ENCODE measurements around the gene GPR4.

The GPR4 gene

DNA sequence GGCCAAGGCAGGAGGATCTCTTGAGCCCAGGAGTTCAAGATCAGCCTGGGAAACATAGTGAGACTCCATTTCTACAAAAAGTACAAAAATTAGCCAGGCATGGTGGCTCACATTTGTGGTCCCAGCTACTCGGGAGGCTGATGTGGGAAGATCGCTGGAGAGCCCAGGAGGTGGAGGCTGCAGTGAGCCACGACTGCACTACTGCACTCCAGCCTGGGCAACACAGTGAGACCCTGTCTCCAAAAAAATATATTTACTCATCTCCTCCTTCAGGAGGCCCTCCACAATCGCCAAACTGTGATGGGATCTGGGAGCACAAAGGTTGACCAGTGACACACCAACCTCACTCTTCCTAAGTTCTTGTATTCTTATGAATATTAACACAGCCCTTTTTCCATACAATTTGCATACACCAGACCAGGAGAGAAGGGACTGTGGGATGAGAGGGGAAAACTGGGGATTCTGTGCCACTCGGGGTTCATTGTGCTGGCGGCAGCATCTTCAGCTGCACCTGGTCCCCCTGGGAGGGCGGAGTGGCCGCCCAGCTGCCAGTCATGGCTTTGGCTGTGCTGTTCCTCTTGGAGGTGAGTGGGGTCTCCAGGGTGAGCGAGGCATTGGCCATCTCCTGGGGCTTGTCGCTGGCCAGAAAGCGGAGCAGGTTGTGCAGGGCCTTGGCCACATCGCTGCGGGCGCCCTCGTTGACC, 11.6 kb downstream of the GPR4 start:
- no peak for DNase-seq (ENCODE audit: low read depth in 2 of 3, low spot score in 1 of 3)

DNA sequence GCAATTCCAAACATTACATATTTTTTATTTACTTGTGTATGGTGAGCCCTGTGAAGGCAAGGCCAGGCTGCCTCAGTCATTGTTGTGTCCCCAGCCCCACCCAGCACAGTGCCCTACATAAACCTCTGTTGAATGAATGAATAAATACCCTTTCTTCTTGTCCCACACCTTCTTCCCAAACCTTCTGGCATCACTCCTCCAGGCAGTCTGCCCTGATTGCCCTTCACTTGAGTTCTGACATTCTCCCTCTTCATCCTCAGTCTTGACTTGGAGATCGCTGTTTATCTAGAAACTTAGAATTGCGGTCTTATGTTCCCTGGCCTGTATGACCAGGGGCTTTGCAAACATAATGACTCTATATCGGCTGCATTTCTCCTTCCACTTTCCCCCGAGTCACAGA, 12.2 kb downstream of the GPR4 start:
- no peak for DNase-seq (ENCODE audit: low read depth in 2 of 3, low spot score in 1 of 3)

- DNase-seq (ENCODE audit: low read depth in 2 of 3, low spot score in 1 of 3), result no peak
These were observed 14.1 kb downstream of the GPR4 start for GRCh38 chr19:45587873-45588272.

- DNase-seq (ENCODE audit: low read depth in 2 of 3, low spot score in 1 of 3), result no peak
These were observed 16.8 kb downstream of the GPR4 start for GRCh38 chr19:45585158-45585577.

DNA sequence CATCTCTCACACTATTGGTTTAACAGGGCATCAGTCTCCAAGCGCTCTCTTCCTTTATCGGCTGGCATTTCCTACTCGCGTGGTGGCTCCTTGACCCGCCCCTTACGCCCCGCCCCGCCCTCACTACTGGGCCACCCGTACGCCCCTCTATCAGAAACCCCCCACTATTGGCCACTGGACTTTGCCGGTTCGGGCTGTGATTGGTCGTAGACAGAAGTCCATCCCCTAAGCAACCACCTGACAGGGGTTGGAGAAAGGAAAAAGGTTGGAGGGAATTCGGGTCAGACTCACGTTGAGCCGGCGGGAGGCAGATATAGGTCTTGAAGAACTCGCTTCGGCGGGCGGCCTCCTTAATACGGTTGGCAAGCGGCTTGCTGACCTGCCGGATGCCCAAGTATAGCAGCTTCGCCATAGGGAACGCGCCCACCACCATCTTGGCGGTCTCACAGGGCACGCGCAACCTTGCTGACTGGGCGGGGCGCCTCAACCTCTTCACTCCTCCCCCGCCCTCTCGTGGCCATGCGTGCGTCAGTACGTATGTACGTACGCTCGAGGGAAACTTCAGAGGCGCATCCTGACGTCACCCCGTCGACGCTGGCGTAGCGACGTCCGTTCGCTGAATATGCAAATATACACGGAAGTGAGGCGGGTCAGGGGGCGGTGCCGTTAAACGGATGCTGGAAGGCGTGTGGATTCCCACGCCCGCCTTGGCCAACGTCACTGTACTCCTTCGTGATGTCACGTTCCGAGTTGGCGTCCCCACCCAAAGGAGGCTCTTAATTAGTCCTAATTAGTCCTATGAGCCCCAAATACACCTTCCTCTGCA, 17.5 kb downstream of the GPR4 start, which contains the start of gene OPA3:
OPA3 (minus strand) TSS at position 471 of the 826 bp plus-strand sequence; CDS start at position 433, 38 bp downstream.
- DNase-seq (ENCODE audit: low read depth in 2 of 3, low spot score in 1 of 3), result peak; percentile 98 to 99 (median 99)

DNA sequence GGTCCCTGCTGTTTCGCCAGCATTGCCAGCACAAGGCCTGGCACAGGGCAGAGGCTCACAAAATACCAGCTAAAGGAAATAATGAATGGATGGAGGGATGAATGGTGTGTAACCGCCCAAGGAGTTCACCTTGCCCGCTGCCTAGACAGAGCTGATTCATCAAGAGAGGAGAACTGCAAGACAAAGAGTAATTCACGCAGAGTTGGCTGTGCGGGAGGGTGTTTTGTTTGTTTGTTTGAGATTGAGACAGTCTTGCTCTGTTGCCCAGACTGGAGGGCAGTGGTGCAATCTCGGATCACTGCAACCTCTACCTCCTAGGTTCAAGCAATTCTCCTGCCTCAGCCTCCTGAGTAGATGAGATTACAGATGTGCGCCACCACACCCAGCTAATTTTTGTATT, 20.4 kb downstream of the GPR4 start:
- no peak for DNase-seq (ENCODE audit: low read depth in 2 of 3, low spot score in 1 of 3)

DNA sequence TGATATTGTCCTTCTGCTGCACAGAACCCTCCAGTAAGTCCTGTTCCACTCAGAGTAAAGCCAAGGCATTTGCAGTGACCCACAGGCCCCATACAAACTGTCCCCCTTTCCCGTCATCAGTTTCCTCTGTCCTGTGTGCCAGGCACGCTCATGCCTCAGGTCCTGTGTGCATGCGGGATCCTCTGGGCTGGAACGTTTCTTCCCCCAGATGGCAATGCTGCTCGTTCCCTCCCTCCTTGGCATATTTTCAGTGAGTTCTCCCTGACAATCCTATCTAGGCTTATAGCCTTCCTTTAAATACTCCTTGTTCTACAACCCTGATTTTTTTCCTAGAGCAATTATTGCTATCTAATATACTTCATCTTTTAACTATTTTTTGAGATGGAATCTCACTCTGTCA, 23.2 kb downstream of the GPR4 start:
- no peak for DNase-seq (ENCODE audit: low read depth in 2 of 3, low spot score in 1 of 3)

- no peak for DNase-seq (ENCODE audit: low read depth in 2 of 3, low spot score in 1 of 3)
These were observed 24.7 kb downstream of the GPR4 start for GRCh38 chr19:45577111-45577905.

DNA sequence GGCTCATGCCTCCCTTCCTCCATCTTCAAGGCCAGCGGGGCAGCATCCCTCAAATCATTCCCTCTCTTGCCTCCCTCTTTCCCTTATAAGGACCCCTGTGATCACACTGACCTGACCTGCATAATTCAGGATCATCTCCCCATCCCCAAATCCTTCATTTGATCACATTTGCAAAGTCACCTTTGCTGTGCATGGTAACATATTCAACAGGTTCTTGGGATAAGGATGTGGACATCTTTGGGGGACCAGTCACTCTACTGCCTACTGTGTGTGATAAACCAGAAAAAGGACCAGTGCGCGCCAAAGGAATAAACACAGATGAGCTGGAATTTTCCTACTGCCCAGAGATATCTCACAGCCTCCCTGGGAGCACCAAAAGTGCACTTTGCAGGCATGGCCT, 25.3 kb downstream of the GPR4 start:
- no peak for DNase-seq (ENCODE audit: low read depth in 2 of 3, low spot score in 1 of 3)

- DNase-seq (ENCODE audit: low read depth in 2 of 3, low spot score in 1 of 3), result no peak
These were observed 26.8 kb downstream of the GPR4 start for GRCh38 chr19:45575216-45575615.

GRCh38 chr19:45574526-45574925, 27.5 kb downstream of the GPR4 start:
- no peak for DNase-seq (ENCODE audit: low read depth in 2 of 3, low spot score in 1 of 3)

DNA sequence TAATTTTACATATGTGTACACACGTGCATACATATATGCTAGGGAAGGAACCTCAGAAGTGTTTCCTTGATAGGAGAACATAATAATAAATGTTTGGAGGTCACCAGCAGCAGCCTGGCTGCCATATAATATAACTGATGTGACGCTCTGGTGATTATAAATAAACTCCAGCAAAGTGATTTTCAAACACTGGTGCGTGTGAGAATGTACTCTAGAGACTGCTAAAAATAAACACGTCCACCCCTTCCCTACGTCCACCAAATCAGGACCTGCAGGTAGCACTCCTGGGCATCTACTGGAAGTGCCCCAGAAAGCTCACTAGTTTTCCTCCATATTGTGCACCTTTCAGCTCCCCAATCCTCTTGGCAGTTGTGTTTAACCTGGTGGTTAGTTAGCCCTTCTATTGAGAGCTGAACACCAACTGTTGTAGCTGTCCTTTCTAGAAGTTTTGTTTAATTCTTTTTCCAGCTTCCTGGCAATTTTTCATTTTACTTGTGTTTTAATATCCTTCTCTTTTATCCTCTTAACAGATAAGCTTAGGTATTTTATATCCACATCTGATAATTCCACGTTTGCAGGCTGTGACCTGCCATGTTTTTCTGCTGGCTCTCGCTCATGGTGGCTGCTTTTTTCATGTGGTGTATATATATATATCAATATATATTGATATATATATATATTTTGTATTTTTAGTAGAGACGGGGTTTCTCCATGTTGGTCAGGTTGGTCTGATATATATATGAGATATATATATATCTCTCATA, 30.4 kb downstream of the GPR4 start:
- no peak for DNase-seq (ENCODE audit: low read depth in 2 of 3, low spot score in 1 of 3)

GRCh38 chr19:45569619-45570421, 32.2 kb downstream of the GPR4 start:
- DNase-seq (ENCODE audit: low read depth in 2 of 3, low spot score in 1 of 3), result peak; percentile 39 to 82 (median 60)

GRCh38 chr19:45568732-45569131, 33.3 kb downstream of the GPR4 start:
- no peak for DNase-seq (ENCODE audit: low read depth in 2 of 3, low spot score in 1 of 3)

- DNase-seq (ENCODE audit: low read depth in 2 of 3, low spot score in 1 of 3), result no peak
These were observed 34.4 kb downstream of the GPR4 start for GRCh38 chr19:45567609-45568008.

DNA sequence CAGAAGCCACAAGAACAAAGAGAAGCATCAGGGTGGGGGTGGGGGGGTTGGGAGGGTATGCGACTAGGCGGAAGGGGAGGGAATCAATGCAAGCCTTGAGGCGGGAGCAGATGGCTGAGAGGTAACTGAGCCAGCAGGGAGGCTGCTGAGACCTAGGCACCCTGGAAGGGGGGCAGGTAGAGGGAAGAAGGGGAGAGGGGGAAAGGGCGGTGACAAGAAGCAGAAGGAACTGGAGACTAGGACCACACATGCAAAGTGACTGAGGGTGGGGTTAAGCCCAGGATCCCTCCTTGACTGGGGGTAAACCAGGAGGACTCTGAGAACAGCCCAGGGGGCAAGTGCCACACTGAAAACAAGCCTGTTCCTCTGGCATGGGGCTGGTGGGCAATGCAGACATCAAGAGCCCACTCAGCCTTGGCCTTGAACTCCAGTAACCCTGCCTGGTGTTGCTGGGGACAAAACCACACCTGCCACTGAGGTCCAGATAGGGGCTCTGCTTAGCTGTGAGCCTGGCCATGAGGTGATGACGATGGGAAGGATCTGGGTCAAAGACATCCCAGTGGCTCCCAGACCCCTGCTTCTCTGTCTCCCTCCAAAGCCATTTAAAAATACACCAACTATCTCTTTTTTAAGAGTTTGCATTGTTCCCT, 37.8 kb downstream of the GPR4 start:
- no peak for DNase-seq (ENCODE audit: low read depth in 2 of 3, low spot score in 1 of 3)

GRCh38 chr19:45560686-45561085, 41.3 kb downstream of the GPR4 start:
- DNase-seq (ENCODE audit: low read depth in 2 of 3, low spot score in 1 of 3), result no peak

- no peak for DNase-seq (ENCODE audit: low read depth in 2 of 3, low spot score in 1 of 3)
These were observed 42.0 kb downstream of the GPR4 start for GRCh38 chr19:45560038-45560437.

DNA sequence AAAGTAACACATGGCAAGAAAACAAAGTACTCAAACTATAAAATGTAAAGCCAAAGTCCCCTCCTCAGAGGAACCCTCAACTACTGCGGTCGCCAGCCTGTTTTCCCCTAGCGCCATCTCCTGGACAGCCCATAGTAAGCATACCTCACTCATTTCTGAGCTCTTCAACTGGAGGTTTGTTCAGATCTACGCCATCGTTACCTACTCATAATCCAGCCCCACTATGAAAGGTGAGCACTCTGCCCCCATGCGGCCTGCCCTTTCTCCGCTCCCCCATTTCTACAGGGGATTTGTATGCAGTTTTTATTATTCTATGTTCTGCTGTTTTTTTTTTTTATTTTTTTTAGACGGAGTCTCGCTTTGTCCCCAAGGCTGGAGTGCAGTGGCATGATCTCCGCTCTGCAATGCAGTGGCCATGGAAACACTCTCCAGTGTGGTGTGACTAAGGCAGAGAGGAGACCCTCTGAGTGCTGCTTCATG, 43.6 kb downstream of the GPR4 start:
- DNase-seq (ENCODE audit: low read depth in 2 of 3, low spot score in 1 of 3), result peak; percentile 39 to 57 (median 47)

Data from stimulated activated CD4-positive, alpha-beta T cell treated with anti-CD3 and anti-CD28 coated beads, Interleukin-12 subunit alpha, Interleukin-12 subunit beta, amount 100 ng/mL, for 48 hours (primary cell).